ENCODE results near the gene GABPA. TPM values are rescaled to one million over a fixed set of nuclear protein-coding genes. Genes with fewer than 3 reads are reported as not detected.

Gene GABPA
- polyA plus RNA-seq, 1 of the 3 experiments (the other 2 are of a cell fraction): 6.2 TPM

GRCh38 chr21:25733859-25734653 is 716 bp upstream of the GABPA start:
- Histone ChIP-seq H3K9ac (peak overlapping the region; percentile 90), H3K4me3 (ENCODE audit: low read depth in 2 of 2, low read length in 1 of 2) (peak overlapping the region; percentile 83 to 94), H3K9me2 (no peaks in the 10 kb centered on the region), H4K20me1 (ENCODE audit: insufficient read depth) (peaks cover 26% of the 10 kb centered on the region), H3K36me3 (replicated peaks in 1 of 2; ENCODE audit: control insufficient read depth in 1 of 2, insufficient read depth in 2 of 2, low read length in 1 of 2) (peaks cover 11 to 18% of the 10 kb centered on the region in 2 experiments), H3K4me1 (ENCODE audit: control insufficient read depth in 1 of 2, insufficient read depth in 2 of 2, low read depth in 1 of 2, low read length in 1 of 2) (peaks cover 13 to 24% of the 10 kb centered on the region in 2 experiments; a peak in 3 of 4 replicates), H3K27ac (ENCODE audit: low read depth in 2 of 2, low read length in 1 of 2) (peak overlapping the region; percentile 97 to 99), H3K9me3 (no peaks in the 10 kb centered on the region), H3F3A (replicated peaks; ENCODE audit: insufficient read depth) (peaks cover 17% of the 10 kb centered on the region), H3K27me3 (ENCODE audit: insufficient read depth) (no peaks in the 10 kb centered on the region), H2AFZ (ENCODE audit: low read depth) (peak overlapping the region; percentile 14; the same call in 1 of the 2 replicates), H3K4me2 (peak overlapping the region; percentile 80), H3K79me2 (ENCODE audit: insufficient read depth) (peaks cover 85% of the 10 kb centered on the region)
- no peak for TF ChIP-seq TAF1 (IDR thresholded peaks at IDR 0.05; ENCODE audit: borderline replicate concordance, low read depth, low read length)
- TF ChIP-seq POLR2AphosphoS5 (IDR thresholded peaks at IDR 0.05; ENCODE audit: low read depth, low read length): 0 out of 2 replicates have a peak, but pooled peaks have one; percentile 11
- CTCF ChIA-PET: interaction anchor here (1.0 to 2.9 kb wide), 3 partner anchors 9 to 126 kb away, joined by 3 to 16 read pairs (median 3); no protein-coding TSS in a partner anchor
- POLR2A ChIA-PET: interaction anchor here (0.6 to 2.0 kb wide), 4 partner anchors 16 to 1111 kb away, joined by 3 to 4 read pairs (median 4); partner anchors contain the start of gene ADAMTS1
- peak; percentile 24 for DNase-seq
- WGBS (ENCODE audit: low lambda C conversion rate): under 1% methylated on average over 20 of the region's 30 CpGs

- 3% methylated on average over 8 of the region's 10 CpGs for WGBS (ENCODE audit: low lambda C conversion rate)
- Histone ChIP-seq H3K27me3 (ENCODE audit: insufficient read depth) (no peaks in the 10 kb centered on the region), H3K36me3 (replicated peaks in 1 of 2; ENCODE audit: control insufficient read depth in 1 of 2, insufficient read depth in 2 of 2, low read length in 1 of 2) (peaks cover 5 to 12% of the 10 kb centered on the region in 2 experiments), H3K9me3 (no peaks in the 10 kb centered on the region), H4K20me1 (ENCODE audit: insufficient read depth) (peaks cover 26% of the 10 kb centered on the region), H3K4me1 (ENCODE audit: control insufficient read depth in 1 of 2, insufficient read depth in 2 of 2, low read depth in 1 of 2, low read length in 1 of 2) (peaks cover 13 to 24% of the 10 kb centered on the region in 2 experiments; a peak in 3 of 4 replicates), H2AFZ (ENCODE audit: low read depth) (peak overlapping the region; percentile 14; the same call in 1 of the 2 replicates), H3K4me3 (ENCODE audit: low read depth in 2 of 2, low read length in 1 of 2) (peak overlapping the region; percentile 83 to 94), H3K9me2 (no peaks in the 10 kb centered on the region), H3K27ac (ENCODE audit: low read depth in 2 of 2, low read length in 1 of 2) (peak overlapping the region; percentile 97 to 99), H3K79me2 (ENCODE audit: insufficient read depth) (peaks cover 88% of the 10 kb centered on the region), H3K9ac (peak overlapping the region; percentile 90), H3K4me2 (peak overlapping the region; percentile 80), H3F3A (replicated peaks; ENCODE audit: insufficient read depth) (peaks cover 17% of the 10 kb centered on the region)
- TF ChIP-seq RXRA (IDR thresholded peaks at IDR 0.05; ENCODE audit: borderline replicate concordance, low read depth): no peak
- no peak for TF ChIP-seq USF2 (IDR thresholded peaks at IDR 0.05; ENCODE audit: borderline replicate concordance, low read depth, low read length)
- no peak for TF ChIP-seq MEF2A (IDR thresholded peaks at IDR 0.05; ENCODE audit: borderline replicate concordance, low read depth)
- no peak for TF ChIP-seq RCOR1 (IDR thresholded peaks at IDR 0.05; ENCODE audit: low read length)
- DNase-seq: no peak
- ChIA-PET CTCF (interaction anchor here (0.6 to 2.9 kb wide), 5 partner anchors 10 to 1110 kb away, joined by 3 to 16 read pairs (median 3); no protein-coding TSS in a partner anchor), POLR2A (interaction anchor here (0.6 to 2.0 kb wide), 4 partner anchors 15 to 1110 kb away, joined by 3 to 4 read pairs (median 4); partner anchors contain the start of gene ADAMTS1)
These were observed 193 bp upstream of the GABPA start for GRCh38 chr21:25734654-25734903.

Data from SK-N-SH (cell line).